GM23248 (cell line): Measurements from ENCODE around the gene CHKB.

Experiments used
- EZH2 ChIP-seq: fragments of 200-600 bp; sonication (generic); IDR thresholded peaks from 2 replicates; pipeline ENCODE4 v1.6.1; 2018; ENCODE audit warnings: antibody characterized with exemption, mild to moderate bottlenecking; ENCODE audit not compliant: insufficient read depth, poor library complexity, severe bottlenecking
- EZH2phosphoT487 ChIP-seq: fragments of 200-600 bp; sonication (generic); IDR thresholded peaks from 2 replicates; pipeline ENCODE4 v1.6.1; 2018; ENCODE audit warnings: antibody characterized with exemption, moderate library complexity, mild to moderate bottlenecking, low read depth; ENCODE audit not compliant: insufficient read depth

GRCh38 chr22:50571264-50572175 lies 11.1 kb downstream of the CHKB start:
- no peak for TF ChIP-seq EZH2phosphoT487
- TF ChIP-seq EZH2: no peak
